ENCODE data around the gene SST. TPM values are rescaled to one million over a fixed set of nuclear protein-coding genes. Genes with fewer than 3 reads are reported as not detected.

Gene SST
- total RNA-seq, 2 experiments from 2014 or later: not detected

DNA sequence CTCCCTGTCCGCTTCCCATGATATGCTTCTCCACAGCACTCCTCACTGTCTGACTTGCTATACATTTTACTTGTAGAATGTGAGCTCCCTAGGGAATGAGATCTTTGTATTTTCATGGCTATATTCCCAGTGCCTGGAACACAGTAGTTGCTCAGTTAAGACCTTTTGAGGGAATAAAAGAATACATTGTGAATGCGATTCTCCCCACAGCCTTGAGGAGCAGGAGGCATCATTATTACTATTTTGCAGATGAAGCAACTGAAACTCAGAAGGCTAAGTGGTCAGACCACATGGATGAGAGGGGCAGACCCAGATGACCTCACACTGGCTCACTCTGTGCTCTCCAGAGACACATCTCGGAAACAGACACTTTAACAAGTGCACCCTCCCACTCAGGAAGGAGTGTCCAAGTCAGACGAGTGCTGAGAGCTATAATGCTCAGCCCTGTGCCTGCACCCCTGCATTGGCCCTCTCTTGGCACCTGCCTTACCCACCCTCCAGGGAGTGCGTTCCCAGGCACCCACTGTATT lies 46.8 kb downstream of the SST start:
- intact Hi-C loops (cut with micrococcal nuclease): no loop called here
- CTCF ChIA-PET: interaction anchor here (0.6 to 6.5 kb wide), 2 partner anchors 56 to 380 kb away, joined by 3 to 36 read pairs; no protein-coding TSS in a partner anchor
- no peak overlapping the region for H3K27ac Mint-ChIP-seq
- no peaks in the 10 kb centered on the region for H3K9me3 Mint-ChIP-seq
- no peaks in the 10 kb centered on the region for H3K36me3 Mint-ChIP-seq (ENCODE audit: low read depth)
- H3K4me3 Mint-ChIP-seq: no peak overlapping the region
- peaks cover 5% of the 10 kb centered on the region for H3K27me3 Mint-ChIP-seq (ENCODE audit: low read depth)
- DNase-seq: no peak
- H3K4me1 Mint-ChIP-seq (ENCODE audit: low read depth): no peaks in the 10 kb centered on the region

- intact Hi-C loops (cut with micrococcal nuclease): no loop called here
- H3K9me3 Mint-ChIP-seq: no peaks in the 10 kb centered on the region
- DNase-seq: no peak
- no peaks in the 10 kb centered on the region for H3K36me3 Mint-ChIP-seq (ENCODE audit: low read depth)
- CTCF ChIA-PET: interaction anchor here (6.5 kb wide), 1 partner anchor 58 kb away, joined by 36 read pairs; no protein-coding TSS in a partner anchor
- H3K4me1 Mint-ChIP-seq (ENCODE audit: low read depth): no peaks in the 10 kb centered on the region
- H3K27me3 Mint-ChIP-seq (ENCODE audit: low read depth): peaks cover 3% of the 10 kb centered on the region
- no peak overlapping the region for H3K27ac Mint-ChIP-seq
- H3K4me3 Mint-ChIP-seq: no peak overlapping the region
Observed at GRCh38 chr3:187621881-187622280, 48.3 kb downstream of the SST start.

GRCh38 chr3:187619461-187619860 lies 50.7 kb downstream of the SST start:
- no peak overlapping the region for H3K27ac Mint-ChIP-seq
- intact Hi-C loops (cut with micrococcal nuclease): loop anchor here (5.0 kb wide), 2 partner anchors 1338 to 1528 kb away; no protein-coding TSS in a partner anchor

More at GRCh38 chr3:187619461-187619860, 50.7 kb downstream of the SST start:
- H3K36me3 Mint-ChIP-seq (ENCODE audit: low read depth): no peaks in the 10 kb centered on the region
- no peaks in the 10 kb centered on the region for H3K9me3 Mint-ChIP-seq
- CTCF ChIA-PET: interaction anchor here (1.1 to 6.5 kb wide), 4 partner anchors 9 to 301 kb away, joined by 3 to 36 read pairs (median 4); no protein-coding TSS in a partner anchor
- H3K27me3 Mint-ChIP-seq (ENCODE audit: low read depth): peaks cover 3% of the 10 kb centered on the region
- no peaks in the 10 kb centered on the region for H3K4me1 Mint-ChIP-seq (ENCODE audit: low read depth)
- no peak overlapping the region for H3K4me3 Mint-ChIP-seq
- no peak for DNase-seq

Other genes with a start within 250 kb of the SST start
- not detected for gene RTP2, start 32.2 kb upstream of the SST start, total RNA-seq
- gene BCL6, start 75.1 kb upstream of the SST start, total RNA-seq: 100 to 1,000 TPM in 1 of 2 experiments, 10 to 100 TPM in 1; 98.9 to 101 TPM